SKM-1 (cell line): ENCODE data around the gene CAPN1.
"Not testable (repeated sequence)": the region's sequence is repeated elsewhere in the genome, so short reads cannot be mapped to it uniquely, and the experiment has no call there.

Experiments used
- DNase-seq: peaks from one replicate; lab custom pipeline; 2025; ENCODE audit not compliant: unreplicated experiment; lab: John Stamatoyannopoulos, UW

The CAPN1 gene

GRCh38 chr11:65159012-65159411 is 22.7 kb upstream of the CAPN1 start:
- DNase-seq, result no peak

GRCh38 chr11:65160643-65161042 is 21.1 kb upstream of the CAPN1 start:
- DNase-seq, result no peak

GRCh38 chr11:65163684-65164083 is 18.0 kb upstream of the CAPN1 start:
- no peak for DNase-seq

DNA sequence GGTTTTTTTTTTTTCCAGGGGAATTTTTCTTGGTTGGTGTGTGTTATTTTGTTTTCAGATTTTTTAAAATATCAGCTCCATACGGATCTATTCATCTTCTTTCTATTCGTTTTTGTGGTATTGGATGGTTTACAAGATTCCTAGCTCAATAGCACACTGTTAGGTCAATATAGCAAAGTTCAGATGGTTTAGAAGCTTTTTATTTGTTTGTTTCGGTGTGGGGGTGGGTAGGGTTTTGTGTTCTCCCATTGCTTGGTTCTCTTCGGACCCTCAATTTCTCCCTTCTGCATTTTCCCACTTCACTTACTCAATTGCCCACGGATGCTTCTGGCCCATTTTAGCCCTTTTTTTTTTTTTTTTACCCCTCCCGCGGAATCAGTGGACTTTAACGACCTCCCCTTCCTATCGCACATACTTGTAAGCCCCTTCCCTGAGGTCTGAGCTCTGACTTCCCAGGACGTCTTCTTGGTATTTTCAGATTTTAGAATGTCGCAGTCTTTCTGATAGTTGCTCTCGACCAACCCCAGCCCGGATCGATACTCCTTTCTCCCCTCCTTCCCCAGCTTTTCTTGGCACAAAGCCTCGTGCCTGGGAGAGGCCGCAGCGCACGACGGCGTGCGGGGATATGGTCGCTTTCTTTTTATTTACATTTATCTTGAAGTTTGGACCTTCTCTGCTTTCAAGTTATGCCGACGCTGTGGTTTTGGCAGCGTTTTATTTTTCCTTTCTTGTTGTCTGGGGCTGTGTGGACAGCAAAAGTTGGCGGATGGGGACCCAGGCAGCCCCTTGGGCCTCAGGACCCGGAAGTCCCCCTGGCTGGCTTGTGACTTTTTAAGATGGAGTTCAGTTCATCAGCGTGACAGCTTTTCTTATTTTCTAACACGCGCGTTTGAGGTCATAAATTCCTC is 16.1 kb upstream of the CAPN1 start:
- DNase-seq, result no peak

GRCh38 chr11:65166893-65167292 is 14.8 kb upstream of the CAPN1 start:
- DNase-seq, result no peak

GRCh38 chr11:65167656-65168055 is 14.1 kb upstream of the CAPN1 start:
- no peak for DNase-seq

GRCh38 chr11:65169164-65169641 is 12.5 kb upstream of the CAPN1 start:
- no peak for DNase-seq

GRCh38 chr11:65170058-65170534 is 11.6 kb upstream of the CAPN1 start, which contains the start of gene SPDYC:
SPDYC (plus strand) TSS chr11:65170233; CDS start chr11:65171358, 1,125 bp downstream.
- no peak for DNase-seq

GRCh38 chr11:65172600-65172999 is 9.1 kb upstream of the CAPN1 start:
- DNase-seq, result no peak

DNA sequence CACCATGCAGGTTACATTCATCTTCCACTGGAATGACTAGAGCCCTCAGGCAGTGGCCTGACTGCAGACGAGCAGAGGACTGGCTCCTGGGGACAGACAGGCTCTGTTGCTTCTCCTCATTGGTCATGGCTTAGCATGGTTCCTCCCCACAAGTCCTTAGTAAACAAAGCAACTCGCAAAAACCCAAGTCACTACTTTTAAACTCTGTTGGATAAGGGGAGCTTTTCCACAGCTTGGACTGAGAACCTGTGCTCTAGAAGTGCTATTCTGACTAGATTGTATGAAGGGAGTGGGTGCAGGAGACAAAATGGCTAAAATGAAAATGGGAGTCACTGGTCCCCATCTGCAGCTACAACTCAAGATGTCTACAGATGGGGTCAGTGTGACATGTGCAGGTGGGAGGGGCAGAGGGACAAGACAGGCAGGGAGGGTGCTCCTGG is 7.1 kb upstream of the CAPN1 start:
- not testable (repeated sequence) for DNase-seq

GRCh38 chr11:65180877-65181568 is 705 bp upstream of the CAPN1 start:
- no peak for DNase-seq

GRCh38 chr11:65182258-65183170 is 786 bp downstream of the CAPN1 start:
- DNase-seq, result no peak

DNA sequence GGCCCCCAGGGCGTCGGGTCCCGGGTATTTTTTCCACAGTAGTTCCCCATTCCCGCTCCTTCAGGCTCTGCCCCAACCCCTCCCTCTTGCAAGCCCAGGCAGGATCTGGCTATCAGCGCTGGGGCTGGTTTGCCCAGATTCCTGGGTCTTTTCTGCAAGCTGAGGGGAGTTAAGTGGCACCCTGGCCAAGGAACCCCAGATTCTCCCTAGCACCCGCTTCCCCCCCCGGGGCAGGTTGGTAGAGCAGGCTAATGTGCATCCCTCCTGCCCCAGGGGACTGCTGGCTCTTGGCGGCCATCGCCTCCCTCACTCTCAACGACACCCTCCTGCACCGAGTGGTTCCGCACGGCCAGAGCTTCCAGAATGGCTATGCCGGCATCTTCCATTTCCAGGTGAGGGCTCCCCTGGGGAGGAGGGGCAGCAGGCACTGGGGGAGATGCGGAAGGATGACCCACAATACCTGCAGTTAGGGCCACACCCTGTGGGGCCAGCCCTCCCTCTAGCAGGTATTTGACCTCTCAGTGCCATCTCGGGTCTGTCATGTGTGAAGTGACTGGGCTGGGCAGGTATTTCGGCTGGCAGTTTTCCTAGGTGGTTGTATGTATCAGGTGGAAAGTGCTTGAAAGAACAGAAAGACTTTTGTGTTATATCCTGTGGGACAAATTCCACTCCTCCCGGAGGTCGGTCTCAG is 1.6 kb downstream of the CAPN1 start:
- DNase-seq, result no peak

GRCh38 chr11:65184146-65184545 is 2.4 kb downstream of the CAPN1 start:
- no peak for DNase-seq

GRCh38 chr11:65185171-65185570 is 3.4 kb downstream of the CAPN1 start:
- no peak for DNase-seq

GRCh38 chr11:65185869-65186341 is 4.2 kb downstream of the CAPN1 start:
- no peak for DNase-seq

GRCh38 chr11:65186701-65187100 is 5.0 kb downstream of the CAPN1 start:
- no peak for DNase-seq

DNA sequence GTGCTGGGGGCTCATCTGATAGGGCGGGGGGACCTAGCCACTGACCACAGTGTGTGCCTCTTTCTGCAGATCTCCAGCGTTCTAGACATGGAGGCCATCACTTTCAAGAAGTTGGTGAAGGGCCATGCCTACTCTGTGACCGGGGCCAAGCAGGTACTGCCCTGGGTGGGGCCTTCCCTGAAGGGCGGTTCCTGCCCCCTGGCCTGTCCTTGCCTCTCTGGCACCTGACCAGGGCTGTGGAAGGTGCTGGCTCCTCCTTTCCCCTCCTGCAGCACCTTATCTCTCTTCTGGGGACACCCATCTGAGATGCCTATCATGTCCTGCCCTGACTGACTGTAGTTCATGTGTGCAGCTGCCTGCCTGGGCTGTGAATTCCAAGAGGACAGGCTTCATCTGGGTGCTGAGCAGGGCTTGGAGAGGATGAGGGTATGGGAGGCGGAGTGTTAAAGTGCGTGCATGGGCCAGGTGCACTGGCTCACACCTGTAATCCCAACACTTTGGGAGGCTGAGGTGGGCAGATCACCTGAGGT is 5.5 kb downstream of the CAPN1 start:
- no peak for DNase-seq

DNA sequence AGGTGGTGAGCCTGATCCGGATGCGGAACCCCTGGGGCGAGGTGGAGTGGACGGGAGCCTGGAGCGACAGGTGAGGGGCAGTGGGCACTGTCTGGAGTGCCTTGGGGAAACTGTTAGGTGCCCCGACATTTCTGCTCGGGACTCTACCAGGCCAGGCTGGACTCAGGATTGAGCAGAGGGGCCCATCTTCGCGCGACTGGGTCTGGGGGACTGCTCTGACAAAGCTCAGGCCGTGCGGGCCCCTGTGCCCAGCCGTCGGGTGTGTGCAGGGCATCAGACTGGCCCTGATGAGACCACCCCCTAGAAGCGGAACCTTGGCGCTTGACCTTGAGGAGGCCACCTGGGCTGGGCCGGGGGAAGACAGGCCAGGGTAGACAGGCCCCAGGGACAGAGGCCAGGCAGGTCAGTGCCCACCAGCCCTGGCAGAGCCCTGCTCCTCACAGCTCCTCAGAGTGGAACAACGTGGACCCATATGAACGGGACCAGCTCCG is 6.3 kb downstream of the CAPN1 start:
- no peak for DNase-seq

DNA sequence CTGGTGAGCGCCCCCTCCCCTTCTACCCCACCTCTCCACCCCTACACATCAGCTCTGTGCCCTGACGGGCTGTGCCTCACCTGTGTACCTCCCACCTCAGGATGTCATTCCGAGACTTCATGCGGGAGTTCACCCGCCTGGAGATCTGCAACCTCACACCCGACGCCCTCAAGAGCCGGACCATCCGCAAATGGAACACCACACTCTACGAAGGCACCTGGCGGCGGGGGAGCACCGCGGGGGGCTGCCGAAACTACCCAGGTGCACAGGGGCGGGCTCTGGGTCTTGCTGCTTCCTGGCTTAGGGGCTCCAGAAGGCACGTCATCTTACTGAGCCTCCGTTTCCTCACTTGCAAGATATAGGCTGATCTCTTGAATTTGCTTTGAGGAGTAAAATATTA is 6.8 kb downstream of the CAPN1 start:
- no peak for DNase-seq
